ENCODE measurements around the gene ERVK3-1.

The ERVK3-1 gene

GRCh38 chr19:58294743-58295374, 10.3 kb upstream of the ERVK3-1 start:
- Histone ChIP-seq H3K36me3 (replicated peaks) (peaks cover 70% of the 10 kb centered on the region), H3K27me3 (replicated peaks) (no peaks in the 10 kb centered on the region), H3K4me3 (ENCODE audit: low read depth, low read length) (no peak overlapping the region), H3K27ac (no peak overlapping the region)
- in situ Hi-C loops (cut with HindIII; ENCODE audit: low pct_ligation_motif_present, low sequenced_read_pairs): no loop called here
- no peak for TF ChIP-seq CTCF (IDR thresholded peaks at IDR 0.05; ENCODE audit: low read depth, low read length, missing control alignments)
- DNase-seq: no peak

GRCh38 chr19:58296104-58296503, 9.1 kb upstream of the ERVK3-1 start:
- Histone ChIP-seq H3K27me3 (replicated peaks) (no peaks in the 10 kb centered on the region), H3K27ac (no peak overlapping the region), H3K36me3 (replicated peaks) (peaks cover 67% of the 10 kb centered on the region), H3K4me3 (ENCODE audit: low read depth, low read length) (no peak overlapping the region)
- TF ChIP-seq CTCF (IDR thresholded peaks at IDR 0.05; ENCODE audit: low read depth, low read length, missing control alignments): no peak
- no peak for DNase-seq
- in situ Hi-C loops (cut with HindIII; ENCODE audit: low pct_ligation_motif_present, low sequenced_read_pairs): no loop called here

GRCh38 chr19:58300620-58301019, 4.6 kb upstream of the ERVK3-1 start:
- Histone ChIP-seq H3K36me3 (replicated peaks) (peaks cover 32% of the 10 kb centered on the region), H3K27me3 (replicated peaks) (no peaks in the 10 kb centered on the region), H3K27ac (no peak overlapping the region), H3K4me3 (ENCODE audit: low read depth, low read length) (no peak overlapping the region)
- DNase-seq: no peak
- in situ Hi-C loops (cut with HindIII; ENCODE audit: low pct_ligation_motif_present, low sequenced_read_pairs): no loop called here
- no peak for TF ChIP-seq CTCF (IDR thresholded peaks at IDR 0.05; ENCODE audit: low read depth, low read length, missing control alignments)

GRCh38 chr19:58304255-58304654, 922 bp upstream of the ERVK3-1 start:
- DNase-seq: no peak
- no peak for TF ChIP-seq CTCF (IDR thresholded peaks at IDR 0.05; ENCODE audit: low read depth, low read length, missing control alignments)
- no peak overlapping the region for H3K27ac ChIP-seq
- H3K4me3 ChIP-seq (ENCODE audit: low read depth, low read length): no peak overlapping the region
- in situ Hi-C loops (cut with HindIII; ENCODE audit: low pct_ligation_motif_present, low sequenced_read_pairs): no loop called here
- H3K36me3 ChIP-seq (replicated peaks): peaks cover 35% of the 10 kb centered on the region
- no peaks in the 10 kb centered on the region for H3K27me3 ChIP-seq (replicated peaks)

- peaks cover 35% of the 10 kb centered on the region for H3K36me3 ChIP-seq (replicated peaks)
- DNase-seq: no peak
- no peaks in the 10 kb centered on the region for H3K27me3 ChIP-seq (replicated peaks)
- H3K27ac ChIP-seq: peak overlapping the region; percentile 93
- H3K4me3 ChIP-seq (ENCODE audit: low read depth, low read length): peak overlapping the region; percentile 98
- TF ChIP-seq CTCF (IDR thresholded peaks at IDR 0.05; ENCODE audit: low read depth, low read length, missing control alignments): no peak
- in situ Hi-C loops (cut with HindIII; ENCODE audit: low pct_ligation_motif_present, low sequenced_read_pairs): no loop called here
Observed at GRCh38 chr19:58304748-58305064, 471 bp upstream of the ERVK3-1 start.

- Histone ChIP-seq H3K4me3 (ENCODE audit: low read depth, low read length) (peak overlapping the region; percentile 98), H3K27ac (peak overlapping the region; percentile 93), H3K36me3 (replicated peaks) (peaks cover 31% of the 10 kb centered on the region), H3K27me3 (replicated peaks) (no peaks in the 10 kb centered on the region)
- DNase-seq: no peak
- TF ChIP-seq CTCF (IDR thresholded peaks at IDR 0.05; ENCODE audit: low read depth, low read length, missing control alignments): no peak
- in situ Hi-C loops (cut with HindIII; ENCODE audit: low pct_ligation_motif_present, low sequenced_read_pairs): no loop called here
Observed at GRCh38 chr19:58305932-58306323, 751 bp downstream of the ERVK3-1 start.

Measured in brain microvascular endothelial cell (primary cell).